CD14-positive monocyte (primary cell): Measurements from ENCODE around the gene CENPA. TPM values are rescaled to one million over a fixed set of nuclear protein-coding genes. Genes with fewer than 3 reads are reported as not detected.

ENCODE experiments used
- DNase-seq, 3 donors: peaks; one replicate each; pipeline ENCODE4 v3.0.0-alpha.2; 2011 to 2022
- H2AFZ ChIP-seq: 2 replicates; pipeline ENCODE4 v1.6.0; 2012; ENCODE audit warnings: mild to moderate bottlenecking, low read depth, low read length, inconsistent platforms; ENCODE audit not compliant: insufficient read depth, poor library complexity, severe bottlenecking
- H3K27ac ChIP-seq, 2 donors: 1 replicate in 1 of 2; 2 replicates in 1 of 2; pipeline ENCODE4 v1.5.1; 2012 to 2013; ENCODE audit warnings: low read length in 2 of 2, control low read depth in 1 of 2, inconsistent platforms in 1 of 2, low read depth in 1 of 2, mild to moderate bottlenecking in 1 of 2
- H3K27me3 ChIP-seq, 2 donors: one replicate each; pipeline versions ENCODE4 v1.6.0 to v1.6.1; 2011 to 2013; ENCODE audit warnings: low read length in 2 of 2; ENCODE audit not compliant: control insufficient read depth in 2 of 2, insufficient read depth in 2 of 2
- H3K36me3 ChIP-seq, 2 donors: replicated peaks in 1 of 2; 1 replicate in 1 of 2; 2 replicates in 1 of 2; pipeline versions ENCODE4 v1.5.1 to v1.6.1; 2012 to 2013; ENCODE audit warnings: low read length in 2 of 2, control low read depth in 1 of 2, inconsistent platforms in 1 of 2, mild to moderate bottlenecking in 1 of 2; ENCODE audit not compliant: insufficient read depth in 2 of 2, control insufficient read depth in 1 of 2
- H3K4me1 ChIP-seq, 2 donors: 1 replicate in 1 of 2; 2 replicates in 1 of 2; pipeline versions ENCODE4 v1.5.1 to v1.6.1; 2012 to 2013; ENCODE audit warnings: low read length in 2 of 2, control low read depth in 1 of 2, inconsistent platforms in 1 of 2, mild to moderate bottlenecking in 1 of 2, moderate library complexity in 1 of 2; ENCODE audit not compliant: insufficient read depth in 2 of 2, control insufficient read depth in 1 of 2
- H3K4me2 ChIP-seq: replicated peaks from 2 replicates; pipeline ENCODE3; 2012; ENCODE audit warnings: low read length, moderate library complexity, mild to moderate bottlenecking; ENCODE audit not compliant: poor library complexity, severe bottlenecking; ENCODE audit errors: extremely low read depth
- H3K4me3 ChIP-seq, 3 experiments: fragments of 200-600 bp in 1 of 3; sonication (generic) in 1 of 3; replicated peaks in 1 of 3; 1 replicate in 2 of 3; 2 replicates in 1 of 3; pipeline ENCODE4 v1.5.1; 2011 to 2013; ENCODE audit warnings: low read length in 3 of 3, mild to moderate bottlenecking in 3 of 3, control low read depth in 2 of 3, low read depth in 2 of 3, inconsistent platforms in 1 of 3, moderate library complexity in 1 of 3
- H3K79me2 ChIP-seq: 2 replicates; pipeline ENCODE4 v1.6.0; 2012; ENCODE audit warnings: mild to moderate bottlenecking, control low read depth, inconsistent platforms, low read length, moderate library complexity; ENCODE audit not compliant: insufficient read depth
- H3K9ac ChIP-seq: 2 replicates; pipeline ENCODE4 v1.6.0; 2017; ENCODE audit warnings: low read length, mild to moderate bottlenecking; ENCODE audit not compliant: insufficient read depth, poor library complexity, severe bottlenecking
- H3K9me3 ChIP-seq, 2 donors: replicated peaks in 1 of 2; 1 replicate in 1 of 2; 2 replicates in 1 of 2; pipeline versions ENCODE4 v1.5.1 to v1.6.1; 2012 to 2013; ENCODE audit warnings: low read length in 2 of 2, control low read depth in 1 of 2; ENCODE audit not compliant: control insufficient read depth in 1 of 2, insufficient read depth in 1 of 2
- H4K20me1 ChIP-seq: 2 replicates; pipeline ENCODE4 v1.6.0; 2012; ENCODE audit warnings: mild to moderate bottlenecking, low read length, control low read depth, moderate library complexity; ENCODE audit not compliant: insufficient read depth
- H3K27ac Mint-ChIP-seq, 7 donors: one replicate each; pipeline ENCODE4 v1.8.0; 2020; ENCODE audit warnings: mild to moderate bottlenecking in 7 of 7, mixed read lengths in 7 of 7, moderate library complexity in 6 of 7, inconsistent platforms in 2 of 7
- H3K27me3 Mint-ChIP-seq, 3 donors: one replicate each; pipeline ENCODE4 v1.8.0; 2021 to 2022; ENCODE audit warnings: low read depth in 3 of 3, mild to moderate bottlenecking in 3 of 3, mixed read lengths in 3 of 3, moderate library complexity in 3 of 3, inconsistent platforms in 1 of 3
- H3K36me3 Mint-ChIP-seq, 2 donors: one replicate each; pipeline ENCODE4 v1.8.0; 2020; ENCODE audit warnings: mixed read lengths in 2 of 2, inconsistent platforms in 1 of 2, mild to moderate bottlenecking in 1 of 2
- H3K4me1 Mint-ChIP-seq: one replicate; pipeline ENCODE4 v1.8.0; 2020; ENCODE audit warnings: mild to moderate bottlenecking, mixed read lengths
- H3K4me3 Mint-ChIP-seq, 2 donors: one replicate each; pipeline ENCODE4 v1.8.0; 2020; ENCODE audit warnings: mild to moderate bottlenecking in 2 of 2, mixed read lengths in 2 of 2, moderate library complexity in 1 of 2
- H3K9me3 Mint-ChIP-seq, 7 donors: one replicate each; pipeline ENCODE4 v1.8.0; 2020 to 2022; ENCODE audit warnings: mixed read lengths in 7 of 7, mild to moderate bottlenecking in 6 of 7, moderate library complexity in 6 of 7, inconsistent platforms in 2 of 7
- WGBS: methylation state at CpG from one replicate; pipeline ENCODE4 v1.1.5; 2013; ENCODE audit warnings: missing lambda C conversion rate; ENCODE audit not compliant: insufficient coverage; 5-methylcytosine and 5-hydroxymethylcytosine counted together
- intact Hi-C, 2 donors: fragments of 100-400 bp; cut with micrococcal nuclease; formaldehyde crosslinking; loops; one replicate each; pipeline versions ENCODE4 v1.15.0 to v1.15.1; 2023
- polyA plus RNA-seq, 3 donors: library from polyadenylated mRNA; depleted of rRNA in 1 of 3; unstranded in 2 of 3; stranded (reverse) in 1 of 3; fragments of 300-500 nt in 2 of 3; fragments of >200 nt in 1 of 3; fragmentation: Illumina TruSeq in 2 of 3; gene quantifications; 1 replicate in 2 of 3; 2 replicates in 1 of 3; pipeline ENCODE4 v1.2.3, GENCODE V29; 2012 to 2021
- TF ChIP-seq, protein P1 (sequence below): fragments of 200-600 bp; IDR thresholded peaks from one replicate; pipeline ENCODE4 v1.8.0; 2022; ENCODE audit warnings: antibody characterized with exemption, mild to moderate bottlenecking

The CENPA gene
- polyA plus RNA-seq, 3 donors = 0.24 TPM; not detected in 2

DNA sequence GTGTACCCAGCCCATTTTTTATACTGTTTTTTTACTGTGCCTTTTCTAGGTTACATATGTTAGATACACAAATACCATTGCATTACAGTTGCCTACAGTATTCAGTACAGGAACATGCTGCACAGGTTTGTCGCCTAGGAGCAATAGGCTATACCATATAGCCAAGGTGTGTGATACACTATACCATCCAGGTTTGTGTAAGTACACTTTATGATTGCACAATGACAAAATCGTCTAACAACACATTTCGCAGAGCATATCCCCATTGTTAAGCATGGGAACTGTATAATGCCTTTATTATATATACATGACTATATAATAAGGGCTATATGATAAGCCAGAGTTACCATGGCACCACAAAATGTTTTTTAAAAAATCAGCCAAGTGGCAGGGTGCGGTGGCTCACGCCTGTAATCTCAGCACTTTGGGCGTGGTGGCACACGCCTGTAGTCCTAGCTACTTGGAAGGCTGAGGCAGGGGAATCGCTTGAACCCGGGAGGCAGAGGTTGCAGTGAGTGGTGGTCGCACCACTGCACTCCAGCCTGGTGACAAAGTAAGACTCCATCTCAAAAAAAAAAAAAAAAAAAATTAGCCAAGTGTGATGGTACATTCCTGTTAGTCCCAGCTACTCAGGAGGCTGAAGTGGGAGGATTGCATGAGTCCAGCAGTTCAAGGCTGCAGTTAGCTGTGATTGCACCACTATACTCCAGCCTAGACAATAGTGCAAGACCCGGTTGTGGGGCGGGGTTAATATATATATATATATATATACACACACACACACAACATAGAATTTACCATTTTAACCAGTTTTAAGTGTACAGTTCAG is 2.8 kb upstream of the CENPA start:
- WGBS = 90% methylated on average over 4 of the region's 12 CpGs
- TF ChIP-seq, protein P1, sequence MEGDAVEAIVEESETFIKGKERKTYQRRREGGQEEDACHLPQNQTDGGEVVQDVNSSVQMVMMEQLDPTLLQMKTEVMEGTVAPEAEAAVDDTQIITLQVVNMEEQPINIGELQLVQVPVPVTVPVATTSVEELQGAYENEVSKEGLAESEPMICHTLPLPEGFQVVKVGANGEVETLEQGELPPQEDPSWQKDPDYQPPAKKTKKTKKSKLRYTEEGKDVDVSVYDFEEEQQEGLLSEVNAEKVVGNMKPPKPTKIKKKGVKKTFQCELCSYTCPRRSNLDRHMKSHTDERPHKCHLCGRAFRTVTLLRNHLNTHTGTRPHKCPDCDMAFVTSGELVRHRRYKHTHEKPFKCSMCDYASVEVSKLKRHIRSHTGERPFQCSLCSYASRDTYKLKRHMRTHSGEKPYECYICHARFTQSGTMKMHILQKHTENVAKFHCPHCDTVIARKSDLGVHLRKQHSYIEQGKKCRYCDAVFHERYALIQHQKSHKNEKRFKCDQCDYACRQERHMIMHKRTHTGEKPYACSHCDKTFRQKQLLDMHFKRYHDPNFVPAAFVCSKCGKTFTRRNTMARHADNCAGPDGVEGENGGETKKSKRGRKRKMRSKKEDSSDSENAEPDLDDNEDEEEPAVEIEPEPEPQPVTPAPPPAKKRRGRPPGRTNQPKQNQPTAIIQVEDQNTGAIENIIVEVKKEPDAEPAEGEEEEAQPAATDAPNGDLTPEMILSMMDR = no peak
- no peak overlapping the region for H2AFZ ChIP-seq
- Mint-ChIP-seq H3K27me3 (peaks cover 0 to 2% (median 0%) of the 10 kb centered on the region in 3 donors), H3K4me1 (peaks cover 46% of the 10 kb centered on the region), H3K9me3 (peaks cover 0 to 7% (median 4%) of the 10 kb centered on the region in 7 donors), H3K4me3 (no peak overlapping the region), H3K36me3 (peaks cover 28 to 33% of the 10 kb centered on the region in 2 donors), H3K27ac (no peak overlapping the region)
- H3K9me3 ChIP-seq = peaks cover 0 to 8% of the 10 kb centered on the region in 2 donors
- peaks cover 26 to 35% of the 10 kb centered on the region in 2 donors for H3K36me3 ChIP-seq
- peaks cover 6% of the 10 kb centered on the region for H4K20me1 ChIP-seq
- no peak overlapping the region for H3K4me3 ChIP-seq
- no peak overlapping the region for H3K9ac ChIP-seq
- DNase-seq = no peak
- H3K27me3 ChIP-seq = no peaks in the 10 kb centered on the region
- no peak overlapping the region for H3K4me2 ChIP-seq
- no peak overlapping the region for H3K27ac ChIP-seq
- H3K79me2 ChIP-seq = peaks cover 22% of the 10 kb centered on the region
- intact Hi-C loops = loop anchor here in 1 of 2 donors (10.0 kb wide), 1 partner anchor 908 kb away; the partner anchor contains the start of gene ASXL2
- H3K4me1 ChIP-seq = peaks cover 27 to 41% of the 10 kb centered on the region in 2 donors

DNA sequence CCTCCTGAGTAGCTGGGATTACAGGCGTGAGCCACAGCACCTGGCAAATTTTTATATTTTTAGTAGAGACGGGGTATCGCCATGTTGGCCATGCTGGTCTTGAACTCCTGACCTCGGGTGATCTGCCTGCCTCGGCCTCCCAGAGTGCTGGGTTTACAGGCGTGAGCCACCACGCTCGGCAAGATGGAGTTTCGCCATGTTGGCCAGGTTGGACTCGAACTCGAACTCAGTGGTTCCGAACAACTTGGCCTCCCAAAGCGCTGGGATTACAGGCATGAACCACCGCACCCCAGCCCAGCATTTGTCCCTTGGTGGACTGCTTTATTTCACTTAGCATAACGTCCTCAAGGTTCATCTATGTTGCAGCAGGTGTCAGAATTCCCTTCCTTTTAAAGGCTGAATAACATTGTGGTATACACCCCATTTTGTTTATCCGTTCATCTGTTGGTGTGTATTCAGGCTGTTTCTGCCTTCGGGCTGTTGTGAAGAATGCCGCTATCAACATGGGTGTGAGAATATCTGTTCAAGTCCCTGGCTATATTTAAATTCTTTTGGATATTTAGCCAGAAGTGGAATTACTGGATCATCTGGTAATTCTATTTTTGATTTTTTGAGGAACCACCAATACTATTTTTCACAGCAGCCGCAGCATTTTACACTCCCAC is 1.2 kb upstream of the CENPA start:
- H3K36me3 Mint-ChIP-seq = peaks cover 16% of the 10 kb centered on the region in 2 donors
- Histone ChIP-seq H3K36me3 (peaks cover 13 to 18% of the 10 kb centered on the region in 2 donors), H3K27ac (no peak overlapping the region), H4K20me1 (peaks cover 6% of the 10 kb centered on the region), H3K4me3 (peak overlapping the region in 1 of 3 experiments; percentile 96), H3K4me1 (peaks cover 39 to 51% of the 10 kb centered on the region in 2 donors), H3K9me3 (peaks cover 0 to 8% of the 10 kb centered on the region in 2 donors), H3K79me2 (peaks cover 38% of the 10 kb centered on the region), H3K9ac (peak overlapping the region; percentile 27), H3K27me3 (no peaks in the 10 kb centered on the region), H2AFZ (no peak overlapping the region), H3K4me2 (peak overlapping the region; percentile 84)
- H3K27ac Mint-ChIP-seq = peak overlapping the region in 3 of 7 donors; percentile 12 to 45 (median 25)
- peak overlapping the region in 1 of 2 donors; percentile 85 for H3K4me3 Mint-ChIP-seq
- no peak for DNase-seq
- 97% methylated on average over 16 of the region's 19 CpGs for WGBS
- H3K9me3 Mint-ChIP-seq = peaks cover 0 to 7% (median 4%) of the 10 kb centered on the region in 7 donors
- TF ChIP-seq, protein P1 = no peak
- H3K4me1 Mint-ChIP-seq = peaks cover 57% of the 10 kb centered on the region
- intact Hi-C loops = loop anchor here in 1 of 2 donors (2.0 to 10.0 kb wide), 2 partner anchors 16 to 910 kb away; partner anchors contain the start of gene ASXL2
- peaks cover 0 to 2% (median 0%) of the 10 kb centered on the region in 3 donors for H3K27me3 Mint-ChIP-seq
